Measurements from ENCODE around the gene USP8.

GRCh38 chr15:50463423-50464358, 39.5 kb downstream of the USP8 start:
- no peak for TF ChIP-seq CTCF (IDR thresholded peaks at IDR 0.05)
- no peak for TF ChIP-seq POLR2A (IDR thresholded peaks at IDR 0.05)
